ENCODE measurements around the gene SLC39A13. TPM values are rescaled to one million over a fixed set of nuclear protein-coding genes. Genes with fewer than 3 reads are reported as not detected.

SLC39A13 gene
- total RNA-seq, 2 experiments from 2014 or later, result 10.0 to 10.5 TPM

DNA sequence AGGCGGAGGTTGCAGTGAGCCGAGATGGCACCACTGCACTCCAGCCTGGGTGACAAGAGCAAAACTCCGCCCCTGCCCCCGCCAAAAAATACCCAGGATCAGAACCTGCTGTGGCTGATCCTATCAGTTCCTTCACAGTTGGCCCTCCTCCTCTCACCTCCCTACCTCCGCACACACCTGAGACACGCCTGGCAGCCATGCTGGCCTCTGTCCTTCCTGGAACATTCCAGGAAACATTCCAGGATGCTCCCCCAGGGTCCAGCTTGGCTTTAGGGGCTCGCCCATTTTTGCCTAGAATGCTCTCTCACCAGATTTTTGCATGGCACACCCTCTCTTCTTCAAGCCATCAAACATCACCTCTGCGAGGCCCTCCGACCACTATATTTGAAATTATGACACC lies 38.4 kb downstream of the SLC39A13 start:
- no peaks in the 10 kb centered on the region for H3K9me3 Mint-ChIP-seq
- H3K4me1 Mint-ChIP-seq (ENCODE audit: low read depth), result peaks cover 6% of the 10 kb centered on the region
- CTCF ChIA-PET, result interaction anchor here (3.6 kb wide), 1 partner anchor 73 kb away, joined by 14 read pairs; no protein-coding TSS in a partner anchor
- DNase-seq, result no peak
- no peak for ATAC-seq
- intact Hi-C loops (cut with micrococcal nuclease), result no loop called here
- no peaks in the 10 kb centered on the region for H3K36me3 Mint-ChIP-seq (ENCODE audit: low read depth)
- no peak for TF ChIP-seq CTCF (IDR thresholded peaks at IDR 0.05)
- H3K27ac Mint-ChIP-seq, result no peak overlapping the region
- POLR2A ChIA-PET, result no interaction called here
- H3K27me3 Mint-ChIP-seq, result no peaks in the 10 kb centered on the region
- H3K4me3 Mint-ChIP-seq, result no peak overlapping the region

- Mint-ChIP-seq H3K27ac (no peak overlapping the region), H3K9me3 (no peaks in the 10 kb centered on the region), H3K4me1 (ENCODE audit: low read depth) (peaks cover 6% of the 10 kb centered on the region), H3K27me3 (no peaks in the 10 kb centered on the region), H3K36me3 (ENCODE audit: low read depth) (no peaks in the 10 kb centered on the region), H3K4me3 (no peak overlapping the region)
- no peak for TF ChIP-seq CTCF (IDR thresholded peaks at IDR 0.05)
- ChIA-PET POLR2A (no interaction called here), CTCF (interaction anchor here (0.8 to 3.6 kb wide), 2 partner anchors 16 to 74 kb away, joined by 4 to 14 read pairs; no protein-coding TSS in a partner anchor)
- intact Hi-C loops (cut with micrococcal nuclease), result no loop called here
- no peak for DNase-seq
- ATAC-seq, result no peak
Measured at GRCh38 chr11:47447906-47448305, 39.5 kb downstream of the SLC39A13 start.

GRCh38 chr11:47448566-47449427 lies 40.4 kb downstream of the SLC39A13 start, which contains the start of gene RAPSN:
RAPSN (minus strand) TSS chr11:47449136; CDS start chr11:47448964, 172 bp downstream.
- ChIA-PET CTCF (interaction anchor here (0.8 to 3.6 kb wide), 2 partner anchors 17 to 75 kb away, joined by 4 to 14 read pairs; no protein-coding TSS in a partner anchor), POLR2A (no interaction called here)
- intact Hi-C loops (cut with micrococcal nuclease), result no loop called here
- Mint-ChIP-seq H3K36me3 (ENCODE audit: low read depth) (no peaks in the 10 kb centered on the region), H3K4me3 (no peak within 1 kb of the TSS), H3K9me3 (no peaks in the 10 kb centered on the region), H3K27ac (no peak within 1 kb of the TSS), H3K27me3 (no peaks in the 10 kb centered on the region), H3K4me1 (ENCODE audit: low read depth) (no peaks in the 10 kb centered on the region)
- DNase-seq (no peak), ATAC-seq (no peak)
- no peak for TF ChIP-seq CTCF (IDR thresholded peaks at IDR 0.05)

GRCh38 chr11:47449541-47449940 lies 41.2 kb downstream of the SLC39A13 start:
- ChIA-PET POLR2A (no interaction called here), CTCF (interaction anchor here (3.6 kb wide), 1 partner anchor 76 kb away, joined by 14 read pairs; no protein-coding TSS in a partner anchor)
- Mint-ChIP-seq H3K4me3 (no peak overlapping the region), H3K27me3 (no peaks in the 10 kb centered on the region), H3K36me3 (ENCODE audit: low read depth) (no peaks in the 10 kb centered on the region), H3K27ac (no peak overlapping the region), H3K4me1 (ENCODE audit: low read depth) (peaks cover 3% of the 10 kb centered on the region), H3K9me3 (no peaks in the 10 kb centered on the region)
- no peak for ATAC-seq
- DNase-seq, result no peak
- intact Hi-C loops (cut with micrococcal nuclease), result no loop called here
- no peak for TF ChIP-seq CTCF (IDR thresholded peaks at IDR 0.05)

GRCh38 chr11:47451436-47451835 lies 43.0 kb downstream of the SLC39A13 start:
- no peak overlapping the region for H3K27ac Mint-ChIP-seq
- no peaks in the 10 kb centered on the region for H3K9me3 Mint-ChIP-seq
- H3K4me3 Mint-ChIP-seq, result no peak overlapping the region
- no peaks in the 10 kb centered on the region for H3K36me3 Mint-ChIP-seq (ENCODE audit: low read depth)
- TF ChIP-seq CTCF (IDR thresholded peaks at IDR 0.05), result no peak
- intact Hi-C loops (cut with micrococcal nuclease), result no loop called here
- no peak for DNase-seq
- ATAC-seq, result no peak
- CTCF ChIA-PET, result interaction anchor here (1.2 kb wide), 1 partner anchor 39 kb away, joined by 3 read pairs; no protein-coding TSS in a partner anchor
- H3K27me3 Mint-ChIP-seq, result no peaks in the 10 kb centered on the region
- POLR2A ChIA-PET, result no interaction called here
- peaks cover 6% of the 10 kb centered on the region for H3K4me1 Mint-ChIP-seq (ENCODE audit: low read depth)

Measured in activated CD8-positive, alpha-beta T cell treated with anti-CD3 and anti-CD28 coated beads for 36 hours (primary cell).